ENCODE measurements around the gene SFXN2.

DNA sequence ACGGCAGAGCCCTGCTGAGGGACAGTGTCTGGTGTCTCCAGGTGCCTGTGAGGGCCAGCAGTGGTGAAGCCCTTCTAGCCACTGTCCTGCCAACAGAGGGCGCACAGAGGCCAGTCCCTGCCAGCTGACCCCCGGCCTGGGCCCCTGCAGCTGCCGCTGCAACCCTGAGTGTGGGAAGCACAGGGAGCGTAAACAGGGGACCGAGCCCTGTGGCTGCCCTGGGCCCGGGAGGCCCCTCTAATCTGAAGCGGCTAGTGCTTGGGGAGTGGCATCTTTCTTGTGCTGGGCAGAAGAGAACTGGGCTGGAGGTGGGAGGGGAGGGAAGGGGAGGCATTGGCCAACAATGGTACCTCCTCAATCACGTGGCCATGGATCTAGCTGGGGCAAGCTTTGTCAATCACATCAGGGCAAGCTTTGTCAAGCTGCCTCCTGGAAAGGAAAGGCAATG, 35.6 kb upstream of the SFXN2 start:
- TF ChIP-seq, protein P1, sequence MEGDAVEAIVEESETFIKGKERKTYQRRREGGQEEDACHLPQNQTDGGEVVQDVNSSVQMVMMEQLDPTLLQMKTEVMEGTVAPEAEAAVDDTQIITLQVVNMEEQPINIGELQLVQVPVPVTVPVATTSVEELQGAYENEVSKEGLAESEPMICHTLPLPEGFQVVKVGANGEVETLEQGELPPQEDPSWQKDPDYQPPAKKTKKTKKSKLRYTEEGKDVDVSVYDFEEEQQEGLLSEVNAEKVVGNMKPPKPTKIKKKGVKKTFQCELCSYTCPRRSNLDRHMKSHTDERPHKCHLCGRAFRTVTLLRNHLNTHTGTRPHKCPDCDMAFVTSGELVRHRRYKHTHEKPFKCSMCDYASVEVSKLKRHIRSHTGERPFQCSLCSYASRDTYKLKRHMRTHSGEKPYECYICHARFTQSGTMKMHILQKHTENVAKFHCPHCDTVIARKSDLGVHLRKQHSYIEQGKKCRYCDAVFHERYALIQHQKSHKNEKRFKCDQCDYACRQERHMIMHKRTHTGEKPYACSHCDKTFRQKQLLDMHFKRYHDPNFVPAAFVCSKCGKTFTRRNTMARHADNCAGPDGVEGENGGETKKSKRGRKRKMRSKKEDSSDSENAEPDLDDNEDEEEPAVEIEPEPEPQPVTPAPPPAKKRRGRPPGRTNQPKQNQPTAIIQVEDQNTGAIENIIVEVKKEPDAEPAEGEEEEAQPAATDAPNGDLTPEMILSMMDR (IDR thresholded peaks at IDR 0.05): peak in 1 of 2 donors; percentile 27
- no peak for TF ChIP-seq EP300 (IDR thresholded peaks at IDR 0.05)
